HL-60 (cell line): ENCODE data around the gene NDFIP1.

Experiments
- CTCF ChIP-seq: IDR thresholded peaks from one replicate; pipeline ENCODE4 v1.5.1; 2011; ENCODE audit warnings: low read length, control low read depth, inconsistent platforms; ENCODE audit not compliant: insufficient read depth
- POLR2AphosphoS5 ChIP-seq: IDR thresholded peaks from 2 replicates; pipeline ENCODE4 v1.6.1; 2012; ENCODE audit warnings: low read depth

DNA sequence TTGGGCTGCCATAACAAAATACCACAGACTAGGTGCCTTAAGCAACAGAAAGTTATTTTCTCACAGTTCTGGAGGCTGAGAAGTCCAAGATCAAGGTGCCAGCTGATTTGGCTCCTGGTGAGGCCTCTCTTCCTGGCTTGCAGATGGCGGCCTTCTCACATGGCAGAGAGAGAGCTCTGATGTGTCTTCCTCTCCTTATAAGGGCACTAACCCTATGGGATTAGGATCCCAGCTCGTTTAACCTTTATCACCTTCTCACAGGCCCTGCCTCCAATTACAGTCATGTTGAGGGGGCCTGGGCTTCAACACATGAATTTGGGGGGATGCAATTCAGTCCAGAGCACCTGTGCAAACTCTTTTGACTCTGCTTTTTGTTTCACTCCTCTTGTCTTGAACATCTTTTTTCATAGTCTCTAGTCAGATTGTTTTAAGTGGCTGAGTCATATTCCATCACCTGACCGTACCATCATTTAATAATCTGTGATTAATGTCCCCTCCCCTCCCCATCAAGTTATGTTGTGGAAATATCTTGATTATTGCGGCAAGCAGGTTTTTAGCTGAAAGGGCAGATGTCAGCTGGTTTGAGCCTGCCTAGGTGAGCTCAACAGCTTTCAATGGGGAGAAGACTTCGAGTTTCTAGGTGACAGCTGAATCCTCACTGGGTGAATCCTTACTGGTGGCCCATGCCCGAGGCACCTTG is 61.8 kb downstream of the NDFIP1 start:
- TF ChIP-seq POLR2AphosphoS5 (no peak), CTCF (no peak)
